ENCODE results near the gene ARMS2.

DNA sequence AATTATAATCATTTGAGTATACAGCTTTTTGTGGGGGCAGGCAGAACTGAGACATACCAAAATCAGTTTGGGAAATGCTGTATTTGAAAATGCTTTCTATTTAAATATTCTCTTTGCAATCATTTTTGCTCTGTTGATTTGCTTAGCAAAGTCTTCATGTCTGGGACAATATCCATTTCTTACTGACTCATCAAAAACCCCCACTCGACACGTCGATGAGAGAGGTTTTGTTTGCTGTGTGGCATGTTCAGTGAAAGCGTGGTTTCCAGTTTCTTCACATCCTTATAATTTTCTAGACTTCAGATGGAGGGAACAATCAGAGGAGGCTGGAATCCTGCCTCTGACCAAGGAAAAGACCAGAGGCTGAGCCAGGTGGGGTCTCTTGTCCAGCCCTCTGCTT, 35.8 kb downstream of the ARMS2 start:
- TF ChIP-seq, protein P1, sequence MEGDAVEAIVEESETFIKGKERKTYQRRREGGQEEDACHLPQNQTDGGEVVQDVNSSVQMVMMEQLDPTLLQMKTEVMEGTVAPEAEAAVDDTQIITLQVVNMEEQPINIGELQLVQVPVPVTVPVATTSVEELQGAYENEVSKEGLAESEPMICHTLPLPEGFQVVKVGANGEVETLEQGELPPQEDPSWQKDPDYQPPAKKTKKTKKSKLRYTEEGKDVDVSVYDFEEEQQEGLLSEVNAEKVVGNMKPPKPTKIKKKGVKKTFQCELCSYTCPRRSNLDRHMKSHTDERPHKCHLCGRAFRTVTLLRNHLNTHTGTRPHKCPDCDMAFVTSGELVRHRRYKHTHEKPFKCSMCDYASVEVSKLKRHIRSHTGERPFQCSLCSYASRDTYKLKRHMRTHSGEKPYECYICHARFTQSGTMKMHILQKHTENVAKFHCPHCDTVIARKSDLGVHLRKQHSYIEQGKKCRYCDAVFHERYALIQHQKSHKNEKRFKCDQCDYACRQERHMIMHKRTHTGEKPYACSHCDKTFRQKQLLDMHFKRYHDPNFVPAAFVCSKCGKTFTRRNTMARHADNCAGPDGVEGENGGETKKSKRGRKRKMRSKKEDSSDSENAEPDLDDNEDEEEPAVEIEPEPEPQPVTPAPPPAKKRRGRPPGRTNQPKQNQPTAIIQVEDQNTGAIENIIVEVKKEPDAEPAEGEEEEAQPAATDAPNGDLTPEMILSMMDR (IDR thresholded peaks at IDR 0.05): no peak
- no peak for TF ChIP-seq POLR2AphosphoS5 (IDR thresholded peaks at IDR 0.05)

All from breast epithelium (tissue), 3 donors.